Astrocyte of the spinal cord (primary cell): ENCODE data around the gene POMT1.
"Not testable (repeated sequence)": the region's sequence is repeated elsewhere in the genome, so short reads cannot be mapped to it uniquely, and the experiment has no call there.

ENCODE experiments used
- DNase-seq: peaks from one replicate; pipeline ENCODE4 v3.0.0; 2011; ENCODE audit warnings: low read depth, low spot score
- H3K4me3 ChIP-seq: 2 replicates; pipeline ENCODE4 v1.5.1; 2011; ENCODE audit warnings: low read depth, mild to moderate bottlenecking, low read length, moderate library complexity
- in situ Hi-C: cut with HindIII; loops from 2 replicates; pipeline ENCODE4 v1.10.0; 2017; ENCODE audit warnings: low sequenced_read_pairs
- TF ChIP-seq, protein P1 (sequence below): IDR thresholded peaks from 2 replicates; pipeline ENCODE4 v1.5.1; 2012; ENCODE audit warnings: low read depth, mild to moderate bottlenecking, low read length, inconsistent platforms

POMT1 gene

GRCh38 chr9:131500939-131501541, 1.7 kb upstream of the POMT1 start:
- TF ChIP-seq, protein P1, sequence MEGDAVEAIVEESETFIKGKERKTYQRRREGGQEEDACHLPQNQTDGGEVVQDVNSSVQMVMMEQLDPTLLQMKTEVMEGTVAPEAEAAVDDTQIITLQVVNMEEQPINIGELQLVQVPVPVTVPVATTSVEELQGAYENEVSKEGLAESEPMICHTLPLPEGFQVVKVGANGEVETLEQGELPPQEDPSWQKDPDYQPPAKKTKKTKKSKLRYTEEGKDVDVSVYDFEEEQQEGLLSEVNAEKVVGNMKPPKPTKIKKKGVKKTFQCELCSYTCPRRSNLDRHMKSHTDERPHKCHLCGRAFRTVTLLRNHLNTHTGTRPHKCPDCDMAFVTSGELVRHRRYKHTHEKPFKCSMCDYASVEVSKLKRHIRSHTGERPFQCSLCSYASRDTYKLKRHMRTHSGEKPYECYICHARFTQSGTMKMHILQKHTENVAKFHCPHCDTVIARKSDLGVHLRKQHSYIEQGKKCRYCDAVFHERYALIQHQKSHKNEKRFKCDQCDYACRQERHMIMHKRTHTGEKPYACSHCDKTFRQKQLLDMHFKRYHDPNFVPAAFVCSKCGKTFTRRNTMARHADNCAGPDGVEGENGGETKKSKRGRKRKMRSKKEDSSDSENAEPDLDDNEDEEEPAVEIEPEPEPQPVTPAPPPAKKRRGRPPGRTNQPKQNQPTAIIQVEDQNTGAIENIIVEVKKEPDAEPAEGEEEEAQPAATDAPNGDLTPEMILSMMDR, result no peak
- in situ Hi-C loops, result no loop called here
- no peak overlapping the region for H3K4me3 ChIP-seq
- peak; percentile 78 for DNase-seq

DNA sequence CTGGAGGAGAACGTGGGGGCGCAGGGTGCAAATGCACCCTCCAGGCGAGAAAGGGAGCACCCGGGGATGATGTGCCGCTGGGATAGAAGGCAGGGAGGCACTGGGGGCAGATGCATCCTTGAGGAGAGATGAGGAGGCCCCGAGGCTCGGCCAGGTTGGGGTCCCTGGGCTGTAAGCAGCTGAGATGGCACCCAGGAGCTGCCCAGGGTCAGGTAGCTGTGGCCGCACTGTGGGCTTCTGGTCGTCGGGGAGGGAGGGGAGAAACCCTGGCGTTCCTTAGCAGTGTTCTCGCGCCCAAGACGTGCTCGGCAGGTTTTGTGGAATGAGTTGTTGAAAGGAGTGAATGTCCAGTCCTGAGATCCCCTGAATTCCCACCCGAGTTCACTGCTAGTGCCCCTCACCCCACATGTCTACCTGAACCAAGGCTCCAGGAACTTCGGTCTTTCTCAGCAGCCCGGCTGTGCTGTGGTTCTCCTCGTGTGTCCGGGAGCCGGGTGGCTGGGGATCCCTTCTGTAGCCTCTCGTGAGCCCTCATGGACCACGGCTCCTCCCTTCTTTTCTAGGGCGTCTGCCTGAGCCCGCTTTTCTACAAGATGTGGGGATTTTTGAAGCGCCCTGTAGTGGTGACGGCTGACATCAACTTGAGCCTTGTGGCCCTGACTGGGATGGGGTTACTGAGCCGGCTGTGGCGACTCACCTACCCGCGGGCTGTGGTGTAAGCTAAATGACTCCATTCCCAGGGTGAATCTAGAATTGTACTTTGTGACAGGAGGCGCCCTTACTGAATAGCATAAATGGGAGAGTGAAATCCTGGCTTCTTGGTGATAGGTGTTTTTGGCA, 1.1 kb downstream of the POMT1 start:
- in situ Hi-C loops, result no loop called here
- H3K4me3 ChIP-seq, result peak overlapping the region; percentile 82
- peak; percentile 22 for DNase-seq
- TF ChIP-seq, protein P1, result no peak

- H3K4me3 ChIP-seq, result no peak overlapping the region
- in situ Hi-C loops, result no loop called here
- no peak for DNase-seq
- TF ChIP-seq, protein P1, result no peak
These were observed 2.3 kb downstream of the POMT1 start for GRCh38 chr9:131505012-131505411.

- in situ Hi-C loops, result no loop called here
- TF ChIP-seq, protein P1, result no peak
- no peak overlapping the region for H3K4me3 ChIP-seq
- no peak for DNase-seq
These were observed 8.7 kb downstream of the POMT1 start for GRCh38 chr9:131511416-131511815.

DNA sequence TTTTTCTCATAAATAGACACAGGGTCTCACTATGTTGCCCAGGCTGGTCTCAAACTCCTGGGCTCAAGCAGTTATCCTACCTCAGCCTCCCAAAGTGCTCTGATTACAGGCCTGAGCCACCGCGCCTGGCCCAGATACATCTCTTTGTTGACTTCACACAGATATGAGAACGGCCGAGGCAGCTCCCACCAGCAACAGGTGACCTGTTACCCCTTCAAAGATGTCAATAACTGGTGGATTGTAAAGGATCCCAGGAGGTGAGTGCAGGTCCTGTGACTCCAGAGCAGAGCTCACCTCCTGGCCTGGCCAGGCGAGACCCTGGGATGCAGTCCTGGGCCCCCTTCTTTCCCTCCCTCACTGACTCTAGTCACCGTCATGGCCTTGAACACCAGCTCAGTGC, 9.2 kb downstream of the POMT1 start:
- H3K4me3 ChIP-seq, result no peak overlapping the region
- TF ChIP-seq, protein P1, result no peak
- DNase-seq, result no peak
- in situ Hi-C loops, result no loop called here

- DNase-seq, result no peak
- in situ Hi-C loops, result no loop called here
- TF ChIP-seq, protein P1, result no peak
- no peak overlapping the region for H3K4me3 ChIP-seq
These were observed 10.5 kb downstream of the POMT1 start for GRCh38 chr9:131513177-131513576.

DNA sequence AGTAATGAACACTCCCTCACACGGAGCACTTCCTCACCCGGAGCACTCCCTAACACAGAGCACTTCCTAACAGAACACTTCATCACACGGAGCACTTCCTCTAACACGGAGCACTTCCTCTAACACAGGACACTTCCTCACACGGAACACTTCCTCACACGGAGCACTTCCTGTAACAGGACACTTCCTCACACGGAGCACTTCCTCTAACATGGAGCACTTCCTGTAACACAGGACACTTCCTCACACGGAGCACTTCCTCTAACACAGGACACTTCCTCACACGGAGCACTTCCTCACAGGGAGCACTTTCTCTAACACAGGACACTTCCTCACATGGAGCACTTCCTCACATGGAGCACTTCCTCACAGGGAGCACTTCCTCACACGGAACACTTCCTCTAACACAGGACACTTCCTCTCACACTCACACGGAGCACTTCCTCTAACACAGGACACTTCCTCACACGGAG, 12.9 kb downstream of the POMT1 start:
- in situ Hi-C loops, DNase-seq, H3K4me3 ChIP-seq: not testable (repeated sequence)
